GM12892 (cell line): ENCODE results near the gene RASSF4.

Source experiments
- DNase-seq: peaks from one replicate; pipeline ENCODE4 v3.0.0; 2011; ENCODE audit not compliant: insufficient read length
- FAIRE-seq: peaks from 2 replicates; lab custom pipeline; 2011; peaks lifted over from hg19 to GRCh38; lab: Jason Lieb, UNC
- POLR2A ChIP-seq: IDR thresholded peaks from 2 replicates; pipeline ENCODE4 v1.6.1; 2011; ENCODE audit warnings: low read depth, low read length, control low read depth
- POLR2AphosphoS5 ChIP-seq: IDR thresholded peaks from 2 replicates; pipeline ENCODE4 v1.6.1; 2011; ENCODE audit warnings: low read depth, low read length, control low read depth
- TAF1 ChIP-seq: IDR thresholded peaks from 2 replicates; pipeline ENCODE4 v1.6.1; 2011; ENCODE audit warnings: low read depth, mild to moderate bottlenecking, control low read depth, low read length, borderline replicate concordance

RASSF4 gene

GRCh38 chr10:44951576-44952226 is 7.9 kb upstream of the RASSF4 start:
- no peak for FAIRE-seq
- DNase-seq, result no peak
- no peak for TF ChIP-seq TAF1
- TF ChIP-seq POLR2A, result peak; percentile 10; the same call in 1 of the 2 replicates
- no peak for TF ChIP-seq POLR2AphosphoS5

- DNase-seq, result no peak
- no peak for TF ChIP-seq TAF1
- no peak for TF ChIP-seq POLR2AphosphoS5
- TF ChIP-seq POLR2A, result no peak
- no peak for FAIRE-seq
Measured at GRCh38 chr10:44952779-44953231, 6.8 kb upstream of the RASSF4 start.

GRCh38 chr10:44954042-44954441 is 5.6 kb upstream of the RASSF4 start:
- FAIRE-seq (no peak), DNase-seq (no peak)
- no peak for TF ChIP-seq POLR2A
- no peak for TF ChIP-seq TAF1
- no peak for TF ChIP-seq POLR2AphosphoS5

- DNase-seq (no peak), FAIRE-seq (no peak)
- no peak for TF ChIP-seq POLR2AphosphoS5
- no peak for TF ChIP-seq TAF1
- TF ChIP-seq POLR2A, result no peak
Measured at GRCh38 chr10:44954962-44955361, 4.6 kb upstream of the RASSF4 start.

- no peak for FAIRE-seq
Measured at GRCh38 chr10:44955413-44956070, 4.1 kb upstream of the RASSF4 start.

GRCh38 chr10:44956226-44956625 is 3.4 kb upstream of the RASSF4 start:
- DNase-seq (no peak), FAIRE-seq (no peak)
- no peak for TF ChIP-seq TAF1
- no peak for TF ChIP-seq POLR2A
- no peak for TF ChIP-seq POLR2AphosphoS5

More at GRCh38 chr10:44955413-44956070, 4.1 kb upstream of the RASSF4 start:
- DNase-seq, result no peak
- TF ChIP-seq POLR2A, result no peak
- no peak for TF ChIP-seq POLR2AphosphoS5
- TF ChIP-seq TAF1, result no peak

GRCh38 chr10:44956717-44957706 is 2.6 kb upstream of the RASSF4 start:
- no peak for TF ChIP-seq POLR2AphosphoS5
- TF ChIP-seq TAF1, result no peak
- no peak for TF ChIP-seq POLR2A
- FAIRE-seq (no peak), DNase-seq (no peak)

GRCh38 chr10:44958196-44958897 is 1.3 kb upstream of the RASSF4 start:
- FAIRE-seq, result no peak
- no peak for TF ChIP-seq TAF1
- no peak for TF ChIP-seq POLR2AphosphoS5
- no peak for TF ChIP-seq POLR2A
- no peak for DNase-seq

GRCh38 chr10:44958898-44959246 is 730 bp upstream of the RASSF4 start:
- FAIRE-seq (no peak), DNase-seq (no peak)
- no peak for TF ChIP-seq POLR2A
- TF ChIP-seq TAF1, result no peak
- no peak; the same call in 1 of the 2 replicates for TF ChIP-seq POLR2AphosphoS5

- DNase-seq (no peak), FAIRE-seq (no peak)
- TF ChIP-seq POLR2AphosphoS5 (no peak), TAF1 (no peak), POLR2A (no peak)
Measured at GRCh38 chr10:44960088-44960460, 472 bp downstream of the RASSF4 start.

GRCh38 chr10:44960482-44961229 is 1.1 kb downstream of the RASSF4 start:
- no peak for DNase-seq
- no peak for FAIRE-seq
- no peak for TF ChIP-seq POLR2A
- TF ChIP-seq POLR2AphosphoS5, result no peak
- TF ChIP-seq TAF1, result no peak
